SK-N-SH (cell line): ENCODE measurements around the gene CAMTA2. TPM values are rescaled to one million over a fixed set of nuclear protein-coding genes. Genes with fewer than 3 reads are reported as not detected.

Source experiments
- CTCF ChIA-PET: fragments of 300-600, 350-600 bp; formaldehyde crosslinking; extraction: SDS; loops from one replicate; lab custom pipeline; 2021; lab: Yijun Ruan, JAX
- POLR2A ChIA-PET: fragments of 350-600 bp; sonication (Branson Sonifier 250); formaldehyde crosslinking; extraction: SDS; loops from one replicate; lab custom pipeline; 2020; ENCODE audit warnings: antibody characterized with exemption, inconsistent platforms; lab: Yijun Ruan, JAX
- DNase-seq: peaks from one replicate; pipeline ENCODE4 v3.0.0; 2012
- H2AFZ ChIP-seq: fragments of 200-600 bp; sonication (generic); 2 replicates; pipeline ENCODE4 v1.8.1; 2016; ENCODE audit warnings: antibody characterized with exemption, mild to moderate bottlenecking, low read depth
- H3F3A ChIP-seq: fragments of 200-600 bp; sonication (generic); replicated peaks from 2 replicates; pipeline ENCODE3; 2016; ENCODE audit warnings: antibody characterized with exemption, mild to moderate bottlenecking; ENCODE audit not compliant: insufficient read depth
- H3K27ac ChIP-seq, 2 experiments: fragments of 200-500 bp in 1 of 2; fragments of 200-600 bp in 1 of 2; sonication (Bioruptor generic) in 1 of 2; sonication (generic), shearing (Covaris generic) in 1 of 2; 2 replicates each; pipeline versions ENCODE4 v1.5.1 to v1.6.1; 2014 to 2016; ENCODE audit warnings: low read depth in 2 of 2, inconsistent platforms in 1 of 2, low read length in 1 of 2, mild to moderate bottlenecking in 1 of 2, mixed read lengths in 1 of 2
- H3K27me3 ChIP-seq: fragments of 200-600 bp; sonication (generic), shearing (Covaris generic); 2 replicates; pipeline ENCODE4 v1.6.1; 2016; ENCODE audit warnings: mixed run types; ENCODE audit not compliant: insufficient read depth
- H3K36me3 ChIP-seq, 2 experiments: fragments of 200-500 bp in 1 of 2; fragments of 200-600 bp in 1 of 2; sonication (Bioruptor generic) in 1 of 2; sonication (generic) in 1 of 2; replicated peaks in 1 of 2; 2 replicates each; pipeline versions ENCODE3 to v1.5.1; 2014 to 2016; ENCODE audit warnings: low read length in 1 of 2, mild to moderate bottlenecking in 1 of 2; ENCODE audit not compliant: insufficient read depth in 2 of 2, control insufficient read depth in 1 of 2
- H3K4me1 ChIP-seq, 2 experiments: fragments of 200-500 bp in 1 of 2; fragments of 200-600 bp in 1 of 2; sonication (Bioruptor generic) in 1 of 2; sonication (generic), shearing (Covaris generic) in 1 of 2; 2 replicates each; pipeline versions ENCODE4 v1.5.1 to v1.6.1; 2014 to 2016; ENCODE audit warnings: low read depth in 1 of 2, low read length in 1 of 2, mixed run types in 1 of 2; ENCODE audit not compliant: insufficient read depth in 2 of 2, control insufficient read depth in 1 of 2
- H3K4me2 ChIP-seq: fragments of 200-600 bp; sonication (generic), shearing (Covaris generic); 2 replicates; pipeline ENCODE4 v1.6.1; 2017; ENCODE audit warnings: mixed run types
- H3K4me3 ChIP-seq, 2 experiments: fragments of 200-500 bp in 1 of 2; fragments of 200-600 bp in 1 of 2; sonication (Bioruptor generic) in 1 of 2; sonication (generic), shearing (Covaris generic) in 1 of 2; 2 replicates each; pipeline versions ENCODE4 v1.5.1 to v1.8.1; 2014 to 2016; ENCODE audit warnings: low read depth in 2 of 2, inconsistent platforms in 1 of 2, low read length in 1 of 2, mild to moderate bottlenecking in 1 of 2, mixed read lengths in 1 of 2, moderate library complexity in 1 of 2
- H3K79me2 ChIP-seq: fragments of 200-600 bp; sonication (generic); 2 replicates; pipeline ENCODE4 v1.8.1; 2017; ENCODE audit warnings: mild to moderate bottlenecking; ENCODE audit not compliant: insufficient read depth
- H3K9ac ChIP-seq: fragments of 200-600 bp; sonication (generic); 2 replicates; pipeline ENCODE4 v1.6.1; 2017; ENCODE audit warnings: mixed run types
- H3K9me2 ChIP-seq: fragments of 200-600 bp; sonication (generic); 2 replicates; pipeline ENCODE4 v1.6.1; 2017; ENCODE audit warnings: mixed run types
- H3K9me3 ChIP-seq: fragments of 200-600 bp; sonication (generic); 2 replicates; pipeline ENCODE4 v1.6.1; 2017; ENCODE audit warnings: mixed run types, mild to moderate bottlenecking, moderate library complexity
- H4K20me1 ChIP-seq: fragments of 200-600 bp; sonication (generic); 2 replicates; pipeline ENCODE4 v1.6.1; 2017; ENCODE audit warnings: mild to moderate bottlenecking, mixed run types; ENCODE audit not compliant: insufficient read depth
- ELF1 ChIP-seq: IDR thresholded peaks from 2 replicates; pipeline ENCODE4 v1.4.0; 2012
- EP300 ChIP-seq, 2 experiments: IDR thresholded peaks; 2 replicates each; pipeline versions ENCODE4 v1.4.0 to v1.6.1; 2012; ENCODE audit warnings: borderline replicate concordance in 1 of 2, low read depth in 1 of 2, low read length in 1 of 2
- FOSL2 ChIP-seq: IDR thresholded peaks from 2 replicates; pipeline ENCODE4 v1.4.0; 2012; ENCODE audit warnings: low read depth, mild to moderate bottlenecking, moderate library complexity, borderline replicate concordance
- FOXM1 ChIP-seq: IDR thresholded peaks from 2 replicates; pipeline ENCODE4 v1.4.0; 2012; ENCODE audit warnings: low read depth, mild to moderate bottlenecking
- JUND ChIP-seq: IDR thresholded peaks from 2 replicates; pipeline ENCODE4 v1.4.0; 2012
- NFIC ChIP-seq: IDR thresholded peaks from 2 replicates; pipeline ENCODE4 v1.4.0; 2012; ENCODE audit warnings: borderline replicate concordance
- NRF1 ChIP-seq: IDR thresholded peaks from 2 replicates; pipeline ENCODE4 v1.6.1; 2012; ENCODE audit warnings: low read depth, mild to moderate bottlenecking, low read length
- POLR2AphosphoS5 ChIP-seq: IDR thresholded peaks from 2 replicates; pipeline ENCODE4 v1.6.1; 2012; ENCODE audit warnings: low read depth, low read length
- RFX5 ChIP-seq: IDR thresholded peaks from 2 replicates; pipeline ENCODE4 v1.6.1; 2012; ENCODE audit warnings: mild to moderate bottlenecking, improper control_type of control experiment, low read length
- RXRA ChIP-seq: IDR thresholded peaks from 2 replicates; pipeline ENCODE4 v1.4.0; 2012; ENCODE audit warnings: low read depth, mild to moderate bottlenecking, borderline replicate concordance
- SIN3A ChIP-seq: IDR thresholded peaks from 2 replicates; pipeline ENCODE4 v1.6.1; 2012; ENCODE audit warnings: low read depth, mild to moderate bottlenecking, low read length, moderate library complexity, borderline replicate concordance
- TAF1 ChIP-seq: IDR thresholded peaks from 2 replicates; pipeline ENCODE4 v1.6.1; 2012; ENCODE audit warnings: low read depth, mild to moderate bottlenecking, low read length, moderate library complexity, borderline replicate concordance
- WGBS: methylation state at CpG from one replicate; pipeline ENCODE4 v1.1.6; 2017; ENCODE audit warnings: low lambda C conversion rate; 5-methylcytosine and 5-hydroxymethylcytosine counted together
- polyA plus RNA-seq, 3 experiments: library from polyadenylated mRNA; depleted of rRNA; stranded (reverse); fragments of >200 nt; gene quantifications; 2 replicates each; pipeline ENCODE4 v1.2.3, GENCODE V29; 2012
- TF ChIP-seq, protein P1 (sequence below): fragments of 150-350 bp; IDR thresholded peaks from 2 replicates; pipeline ENCODE4 v1.6.1; 2017; ENCODE audit warnings: antibody characterized with exemption, low read length, low read depth, borderline replicate concordance
- TF ChIP-seq, protein P2 (sequence below): IDR thresholded peaks from 2 replicates; pipeline ENCODE4 v1.6.1; 2012; ENCODE audit warnings: mild to moderate bottlenecking, low read depth, low read length, moderate library complexity
- TF ChIP-seq, protein P3 (sequence below): fragments of 200-600 bp; sonication (generic); IDR thresholded peaks from 2 replicates; pipeline ENCODE4 v1.6.1; 2017; ENCODE audit warnings: antibody characterized with exemption, mild to moderate bottlenecking, moderate library complexity
- TF ChIP-seq, protein P4 (sequence below): IDR thresholded peaks from 2 replicates; pipeline ENCODE4 v1.4.0; 2012; ENCODE audit warnings: low read depth, borderline replicate concordance
- TF ChIP-seq, protein P5 (sequence below): IDR thresholded peaks from 2 replicates; pipeline ENCODE4; 2012

The CAMTA2 gene
- polyA plus RNA-seq, 1 of the 3 experiments (the other 2 are of a cell fraction) = 27.0 TPM

DNA sequence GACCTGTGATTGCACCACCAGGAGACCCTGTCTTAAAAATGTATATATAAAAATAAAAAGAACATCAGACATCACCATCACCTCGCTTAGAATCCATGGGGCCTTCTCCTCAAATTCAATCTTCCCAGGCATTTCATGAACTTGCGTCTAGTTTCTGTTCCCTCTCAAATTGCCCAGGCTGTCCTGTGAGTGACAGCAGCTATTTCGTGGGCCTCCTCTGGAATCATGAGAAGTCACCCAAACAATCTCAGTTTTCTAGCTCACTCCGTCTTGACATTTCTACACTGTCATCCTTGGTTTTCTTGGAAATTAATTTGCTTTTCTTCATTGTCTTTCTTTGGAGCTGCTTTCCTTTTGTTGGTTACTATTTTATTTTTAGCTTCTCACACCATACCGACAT lies 40.4 kb upstream of the CAMTA2 start:
- H4K20me1 ChIP-seq = no peaks in the 10 kb centered on the region
- H3K4me1 ChIP-seq = no peaks in the 10 kb centered on the region; a peak in 1 of 4 replicates
- H3K9me3 ChIP-seq = no peaks in the 10 kb centered on the region
- TF ChIP-seq RFX5 (no peak), RXRA (no peak), NFIC (no peak), FOSL2 (no peak), NRF1 (no peak), SIN3A (no peak), POLR2AphosphoS5 (no peak), JUND (no peak), TAF1 (no peak), FOXM1 (no peak), ELF1 (no peak), EP300 (IDR thresholded peaks at IDR 0.05; ENCODE audit: borderline replicate concordance in 1 of 2, low read depth in 1 of 2, low read length in 1 of 2) (no peak)
- TF ChIP-seq, protein P1, sequence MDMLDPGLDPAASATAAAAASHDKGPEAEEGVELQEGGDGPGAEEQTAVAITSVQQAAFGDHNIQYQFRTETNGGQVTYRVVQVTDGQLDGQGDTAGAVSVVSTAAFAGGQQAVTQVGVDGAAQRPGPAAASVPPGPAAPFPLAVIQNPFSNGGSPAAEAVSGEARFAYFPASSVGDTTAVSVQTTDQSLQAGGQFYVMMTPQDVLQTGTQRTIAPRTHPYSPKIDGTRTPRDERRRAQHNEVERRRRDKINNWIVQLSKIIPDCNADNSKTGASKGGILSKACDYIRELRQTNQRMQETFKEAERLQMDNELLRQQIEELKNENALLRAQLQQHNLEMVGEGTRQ = no peak
- TF ChIP-seq, protein P2, sequence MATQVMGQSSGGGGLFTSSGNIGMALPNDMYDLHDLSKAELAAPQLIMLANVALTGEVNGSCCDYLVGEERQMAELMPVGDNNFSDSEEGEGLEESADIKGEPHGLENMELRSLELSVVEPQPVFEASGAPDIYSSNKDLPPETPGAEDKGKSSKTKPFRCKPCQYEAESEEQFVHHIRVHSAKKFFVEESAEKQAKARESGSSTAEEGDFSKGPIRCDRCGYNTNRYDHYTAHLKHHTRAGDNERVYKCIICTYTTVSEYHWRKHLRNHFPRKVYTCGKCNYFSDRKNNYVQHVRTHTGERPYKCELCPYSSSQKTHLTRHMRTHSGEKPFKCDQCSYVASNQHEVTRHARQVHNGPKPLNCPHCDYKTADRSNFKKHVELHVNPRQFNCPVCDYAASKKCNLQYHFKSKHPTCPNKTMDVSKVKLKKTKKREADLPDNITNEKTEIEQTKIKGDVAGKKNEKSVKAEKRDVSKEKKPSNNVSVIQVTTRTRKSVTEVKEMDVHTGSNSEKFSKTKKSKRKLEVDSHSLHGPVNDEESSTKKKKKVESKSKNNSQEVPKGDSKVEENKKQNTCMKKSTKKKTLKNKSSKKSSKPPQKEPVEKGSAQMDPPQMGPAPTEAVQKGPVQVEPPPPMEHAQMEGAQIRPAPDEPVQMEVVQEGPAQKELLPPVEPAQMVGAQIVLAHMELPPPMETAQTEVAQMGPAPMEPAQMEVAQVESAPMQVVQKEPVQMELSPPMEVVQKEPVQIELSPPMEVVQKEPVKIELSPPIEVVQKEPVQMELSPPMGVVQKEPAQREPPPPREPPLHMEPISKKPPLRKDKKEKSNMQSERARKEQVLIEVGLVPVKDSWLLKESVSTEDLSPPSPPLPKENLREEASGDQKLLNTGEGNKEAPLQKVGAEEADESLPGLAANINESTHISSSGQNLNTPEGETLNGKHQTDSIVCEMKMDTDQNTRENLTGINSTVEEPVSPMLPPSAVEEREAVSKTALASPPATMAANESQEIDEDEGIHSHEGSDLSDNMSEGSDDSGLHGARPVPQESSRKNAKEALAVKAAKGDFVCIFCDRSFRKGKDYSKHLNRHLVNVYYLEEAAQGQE = no peak
- TF ChIP-seq, protein P3, sequence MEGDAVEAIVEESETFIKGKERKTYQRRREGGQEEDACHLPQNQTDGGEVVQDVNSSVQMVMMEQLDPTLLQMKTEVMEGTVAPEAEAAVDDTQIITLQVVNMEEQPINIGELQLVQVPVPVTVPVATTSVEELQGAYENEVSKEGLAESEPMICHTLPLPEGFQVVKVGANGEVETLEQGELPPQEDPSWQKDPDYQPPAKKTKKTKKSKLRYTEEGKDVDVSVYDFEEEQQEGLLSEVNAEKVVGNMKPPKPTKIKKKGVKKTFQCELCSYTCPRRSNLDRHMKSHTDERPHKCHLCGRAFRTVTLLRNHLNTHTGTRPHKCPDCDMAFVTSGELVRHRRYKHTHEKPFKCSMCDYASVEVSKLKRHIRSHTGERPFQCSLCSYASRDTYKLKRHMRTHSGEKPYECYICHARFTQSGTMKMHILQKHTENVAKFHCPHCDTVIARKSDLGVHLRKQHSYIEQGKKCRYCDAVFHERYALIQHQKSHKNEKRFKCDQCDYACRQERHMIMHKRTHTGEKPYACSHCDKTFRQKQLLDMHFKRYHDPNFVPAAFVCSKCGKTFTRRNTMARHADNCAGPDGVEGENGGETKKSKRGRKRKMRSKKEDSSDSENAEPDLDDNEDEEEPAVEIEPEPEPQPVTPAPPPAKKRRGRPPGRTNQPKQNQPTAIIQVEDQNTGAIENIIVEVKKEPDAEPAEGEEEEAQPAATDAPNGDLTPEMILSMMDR = no peak
- TF ChIP-seq, protein P4, sequence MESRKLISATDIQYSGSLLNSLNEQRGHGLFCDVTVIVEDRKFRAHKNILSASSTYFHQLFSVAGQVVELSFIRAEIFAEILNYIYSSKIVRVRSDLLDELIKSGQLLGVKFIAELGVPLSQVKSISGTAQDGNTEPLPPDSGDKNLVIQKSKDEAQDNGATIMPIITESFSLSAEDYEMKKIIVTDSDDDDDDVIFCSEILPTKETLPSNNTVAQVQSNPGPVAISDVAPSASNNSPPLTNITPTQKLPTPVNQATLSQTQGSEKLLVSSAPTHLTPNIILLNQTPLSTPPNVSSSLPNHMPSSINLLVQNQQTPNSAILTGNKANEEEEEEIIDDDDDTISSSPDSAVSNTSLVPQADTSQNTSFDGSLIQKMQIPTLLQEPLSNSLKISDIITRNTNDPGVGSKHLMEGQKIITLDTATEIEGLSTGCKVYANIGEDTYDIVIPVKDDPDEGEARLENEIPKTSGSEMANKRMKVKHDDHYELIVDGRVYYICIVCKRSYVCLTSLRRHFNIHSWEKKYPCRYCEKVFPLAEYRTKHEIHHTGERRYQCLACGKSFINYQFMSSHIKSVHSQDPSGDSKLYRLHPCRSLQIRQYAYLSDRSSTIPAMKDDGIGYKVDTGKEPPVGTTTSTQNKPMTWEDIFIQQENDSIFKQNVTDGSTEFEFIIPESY = no peak
- TF ChIP-seq, protein P5, sequence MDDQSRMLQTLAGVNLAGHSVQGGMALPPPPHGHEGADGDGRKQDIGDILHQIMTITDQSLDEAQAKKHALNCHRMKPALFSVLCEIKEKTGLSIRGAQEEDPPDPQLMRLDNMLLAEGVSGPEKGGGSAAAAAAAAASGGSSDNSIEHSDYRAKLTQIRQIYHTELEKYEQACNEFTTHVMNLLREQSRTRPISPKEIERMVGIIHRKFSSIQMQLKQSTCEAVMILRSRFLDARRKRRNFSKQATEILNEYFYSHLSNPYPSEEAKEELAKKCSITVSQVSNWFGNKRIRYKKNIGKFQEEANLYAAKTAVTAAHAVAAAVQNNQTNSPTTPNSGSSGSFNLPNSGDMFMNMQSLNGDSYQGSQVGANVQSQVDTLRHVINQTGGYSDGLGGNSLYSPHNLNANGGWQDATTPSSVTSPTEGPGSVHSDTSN = no peak
- TF ChIP-seq, all 33 proteins: peak for 0
- Histone ChIP-seq H3K27me3 (no peaks in the 10 kb centered on the region), H3K9ac (no peak overlapping the region), H3K4me2 (no peak overlapping the region), H3K9me2 (no peaks in the 10 kb centered on the region), H3K27ac (no peak overlapping the region), H3F3A (peaks cover 13% of the 10 kb centered on the region), H3K79me2 (no peaks in the 10 kb centered on the region), H3K4me3 (no peak overlapping the region), H2AFZ (no peak overlapping the region), H3K36me3 (peaks cover 4 to 5% of the 10 kb centered on the region in 2 experiments)
- ChIA-PET POLR2A (no interaction called here), CTCF (interaction anchor here (1.1 to 3.7 kb wide), 3 partner anchors 11 to 47 kb away, joined by 3 to 17 read pairs (median 12); no protein-coding TSS in a partner anchor)
- 80% methylated on average over 5 of the region's 5 CpGs for WGBS
- no peak for DNase-seq
